Right lobe of liver (tissue), 6 donors: ENCODE data around the gene NRXN3. TPM values are rescaled to one million over a fixed set of nuclear protein-coding genes. Genes with fewer than 3 reads are reported as not detected.

Source experiments
- ATAC-seq, 4 donors: fragments of 200-7000 bp; cut with Tn5 transposase; one replicate each; pipeline ENCODE4 v1.9.1; 2020; ENCODE audit warnings: mild to moderate bottlenecking in 4 of 4, moderate library complexity in 4 of 4
- DNase-seq, 3 donors: peaks; one replicate each; pipeline ENCODE4 v3.0.0-alpha.2; 2020
- H3K27ac ChIP-seq, 3 donors: fragments of 200-600 bp; one replicate each; pipeline ENCODE4 v1.8.0; 2022
- H3K27me3 ChIP-seq, 2 donors: fragments of 200-600 bp; one replicate each; pipeline ENCODE4 v1.8.0; 2022
- H3K36me3 ChIP-seq, 4 donors: fragments of 200-600 bp; sonication (generic) in 1 of 4; one replicate each; pipeline versions ENCODE4 v1.5.1 to v1.8.0; 2017 to 2022; ENCODE audit warnings: control low read depth in 1 of 4
- H3K4me1 ChIP-seq, 4 donors: fragments of 200-600 bp; sonication (generic) in 1 of 4; one replicate each; pipeline versions ENCODE4 v1.5.1 to v1.8.0; 2017 to 2022; ENCODE audit warnings: control low read depth in 1 of 4
- H3K4me3 ChIP-seq, 3 donors: fragments of 200-600 bp; one replicate each; pipeline ENCODE4 v1.8.0; 2022
- H3K9me3 ChIP-seq, 4 donors: fragments of 200-600 bp; sonication (generic) in 1 of 4; one replicate each; pipeline versions ENCODE4 v1.5.1 to v1.8.0; 2017 to 2022; ENCODE audit warnings: control low read depth in 1 of 4
- POLR2A ChIP-seq: fragments of 450-650 bp; IDR thresholded peaks from one replicate; pipeline ENCODE4 v1.6.1; 2017; ENCODE audit warnings: antibody characterized with exemption, mild to moderate bottlenecking
- WGBS: methylation state at CpG from one replicate; pipeline ENCODE4 v1.1.6; 2018; ENCODE audit warnings: low coverage, low lambda C conversion rate; ENCODE audit not compliant: insufficient coverage; ENCODE audit errors: missing lambda C conversion rate; 5-methylcytosine and 5-hydroxymethylcytosine counted together
- intact Hi-C, 2 donors: fragments of 100-400 bp; cut with DNase I; formaldehyde crosslinking; loops; one replicate each; pipeline versions ENCODE4 v1.11.2 to v1.14.1; 2022
- total RNA-seq, 6 experiments: library from RNA; depleted of rRNA in 2 of 6; stranded (reverse); fragments of >200 nt in 2 of 6; fragmentation: NEBNext Ultra II Directional in 3 of 6; extraction: Animal tissue kit (Norgen Biotek cat#: 25700) in 3 of 6; gene quantifications; one replicate each; pipeline versions ENCODE4 v1.1.0 to v1.2.4, GENCODE V29; 2016 to 2023
- TF ChIP-seq, protein P1 (sequence below), 4 donors: fragments of 200-600 bp in 3 of 4; fragments of 450-650 bp in 1 of 4; IDR thresholded peaks; one replicate each; pipeline versions ENCODE4 v1.5.1 to v1.8.0; 2016 to 2022; ENCODE audit warnings: antibody characterized with exemption in 4 of 4, mild to moderate bottlenecking in 2 of 4
- donor health status: DM: no; HTN: yes; CAD: no.
- donor health status: DM: no; HTN: no; CAD: no.
- donor health status: DM: no; HTN: no; CAD: no.
- donor health status: DM: no; HTN: yes; CAD: no.
- donor health status: DM: no; HTN: yes; CAD: no.

The NRXN3 gene
- total RNA-seq, 6 experiments from 2014 or later = 0.06 to 0.51 (median 0.23) TPM; not detected in 1

DNA sequence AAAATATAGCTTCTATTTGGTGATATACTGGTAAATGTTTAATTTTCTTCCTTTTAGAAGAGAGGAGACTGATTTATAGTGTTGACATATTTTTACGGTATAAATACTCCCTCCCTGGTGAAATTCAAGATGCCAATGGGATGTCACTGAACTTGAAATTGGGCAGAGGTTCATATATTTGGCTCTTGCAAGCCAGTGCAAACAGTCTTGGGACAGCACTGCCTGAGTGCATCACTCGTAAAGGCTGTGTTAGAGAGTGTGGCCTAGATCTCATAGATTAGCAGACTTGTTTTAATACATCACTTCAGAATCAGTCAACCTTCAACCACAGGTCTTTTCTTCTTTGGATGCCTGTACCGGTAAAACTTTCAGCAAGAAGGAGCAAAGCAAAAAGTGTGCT lies 681.0 kb downstream of the NRXN3 start:
- no peak for TF ChIP-seq POLR2A
- H3K36me3 ChIP-seq = no peaks in the 10 kb centered on the region
- DNase-seq (no peak), ATAC-seq (no peak)
- H3K27me3 ChIP-seq = no peaks in the 10 kb centered on the region
- intact Hi-C loops = no loop called here
- no peaks in the 10 kb centered on the region for H3K4me1 ChIP-seq
- H3K9me3 ChIP-seq = no peaks in the 10 kb centered on the region
- H3K4me3 ChIP-seq = no peak overlapping the region
- H3K27ac ChIP-seq = no peak overlapping the region
- 41% methylated on average over 3 of the region's 3 CpGs for WGBS

GRCh38 chr14:78852040-78852439 lies 681.9 kb downstream of the NRXN3 start:
- no peaks in the 10 kb centered on the region for H3K36me3 ChIP-seq
- H3K27me3 ChIP-seq = no peaks in the 10 kb centered on the region
- 13% methylated on average over 1 of the region's 1 CpG for WGBS
- H3K4me1 ChIP-seq = no peaks in the 10 kb centered on the region
- intact Hi-C loops = no loop called here
- no peaks in the 10 kb centered on the region for H3K9me3 ChIP-seq
- no peak overlapping the region for H3K4me3 ChIP-seq
- ATAC-seq (no peak), DNase-seq (no peak)
- TF ChIP-seq, protein P1, sequence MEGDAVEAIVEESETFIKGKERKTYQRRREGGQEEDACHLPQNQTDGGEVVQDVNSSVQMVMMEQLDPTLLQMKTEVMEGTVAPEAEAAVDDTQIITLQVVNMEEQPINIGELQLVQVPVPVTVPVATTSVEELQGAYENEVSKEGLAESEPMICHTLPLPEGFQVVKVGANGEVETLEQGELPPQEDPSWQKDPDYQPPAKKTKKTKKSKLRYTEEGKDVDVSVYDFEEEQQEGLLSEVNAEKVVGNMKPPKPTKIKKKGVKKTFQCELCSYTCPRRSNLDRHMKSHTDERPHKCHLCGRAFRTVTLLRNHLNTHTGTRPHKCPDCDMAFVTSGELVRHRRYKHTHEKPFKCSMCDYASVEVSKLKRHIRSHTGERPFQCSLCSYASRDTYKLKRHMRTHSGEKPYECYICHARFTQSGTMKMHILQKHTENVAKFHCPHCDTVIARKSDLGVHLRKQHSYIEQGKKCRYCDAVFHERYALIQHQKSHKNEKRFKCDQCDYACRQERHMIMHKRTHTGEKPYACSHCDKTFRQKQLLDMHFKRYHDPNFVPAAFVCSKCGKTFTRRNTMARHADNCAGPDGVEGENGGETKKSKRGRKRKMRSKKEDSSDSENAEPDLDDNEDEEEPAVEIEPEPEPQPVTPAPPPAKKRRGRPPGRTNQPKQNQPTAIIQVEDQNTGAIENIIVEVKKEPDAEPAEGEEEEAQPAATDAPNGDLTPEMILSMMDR (IDR thresholded peaks at IDR 0.05) = no peak
- TF ChIP-seq POLR2A = no peak
- no peak overlapping the region for H3K27ac ChIP-seq

GRCh38 chr14:78857974-78858373 lies 687.8 kb downstream of the NRXN3 start:
- 35% methylated on average over 4 of the region's 4 CpGs for WGBS
- intact Hi-C loops = no loop called here

GRCh38 chr14:78863143-78863542 lies 693.0 kb downstream of the NRXN3 start:
- Histone ChIP-seq H3K27ac (no peak overlapping the region), H3K4me1 (no peaks in the 10 kb centered on the region), H3K36me3 (no peaks in the 10 kb centered on the region), H3K27me3 (no peaks in the 10 kb centered on the region), H3K9me3 (no peaks in the 10 kb centered on the region), H3K4me3 (no peak overlapping the region)
- DNase-seq (no peak), ATAC-seq (peak; percentile 23 to 53 (median 44))
- WGBS = 0% methylated on average over 4 of the region's 4 CpGs
- intact Hi-C loops = no loop called here
- TF ChIP-seq, protein P1 (IDR thresholded peaks at IDR 0.05) = no peak
- TF ChIP-seq POLR2A = no peak

More at GRCh38 chr14:78857974-78858373, 687.8 kb downstream of the NRXN3 start:
- Histone ChIP-seq H3K4me3 (no peak overlapping the region), H3K27me3 (no peaks in the 10 kb centered on the region), H3K4me1 (no peaks in the 10 kb centered on the region), H3K27ac (no peak overlapping the region), H3K9me3 (no peaks in the 10 kb centered on the region), H3K36me3 (no peaks in the 10 kb centered on the region)
- DNase-seq (no peak), ATAC-seq (no peak)
- TF ChIP-seq POLR2A = no peak
- TF ChIP-seq, protein P1 (IDR thresholded peaks at IDR 0.05) = no peak

DNA sequence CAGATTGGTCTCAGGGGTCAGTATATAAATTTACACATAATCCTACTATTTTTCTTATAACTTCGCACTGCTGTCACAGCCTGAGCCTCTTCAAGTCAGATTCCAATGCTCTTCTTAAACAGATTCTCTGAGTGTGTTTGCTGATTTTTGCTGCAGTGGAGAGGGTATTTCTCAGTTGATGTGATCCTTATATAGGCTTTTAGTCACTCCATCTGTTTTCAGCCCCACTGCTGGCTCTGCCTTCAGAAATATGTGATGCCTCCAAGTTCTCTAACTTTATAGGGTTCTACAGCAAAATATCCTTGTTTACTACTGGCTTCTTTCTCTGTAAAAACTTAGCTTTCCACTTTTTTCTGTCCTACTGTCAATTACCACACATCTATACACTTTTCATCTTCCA lies 702.7 kb downstream of the NRXN3 start:
- intact Hi-C loops = no loop called here
- DNase-seq (no peak), ATAC-seq (no peak)
- H3K4me1 ChIP-seq = no peaks in the 10 kb centered on the region
- TF ChIP-seq POLR2A = no peak
- TF ChIP-seq, protein P1 (IDR thresholded peaks at IDR 0.05) = no peak
- no peak overlapping the region for H3K4me3 ChIP-seq
- no peaks in the 10 kb centered on the region for H3K36me3 ChIP-seq
- H3K27me3 ChIP-seq = no peaks in the 10 kb centered on the region
- 43% methylated on average over 1 of the region's 1 CpG for WGBS
- no peaks in the 10 kb centered on the region for H3K9me3 ChIP-seq
- H3K27ac ChIP-seq = no peak overlapping the region
